ENCODE data around the gene RAB41. TPM values are rescaled to one million over a fixed set of nuclear protein-coding genes. Genes with fewer than 3 reads are reported as not detected.

The RAB41 gene
- total RNA-seq, 2 donors from 2014 or later, result not detected

Other genes starting within 250 kb of the RAB41 start
- under 1 TPM in 1 of 2 donors, not detected in 1; 0.30 TPM for gene AWAT2, start 232.2 kb upstream of the RAB41 start, total RNA-seq
- not detected for gene OTUD6A, start 219.7 kb upstream of the RAB41 start, total RNA-seq
- gene IGBP1, start 148.7 kb upstream of the RAB41 start, total RNA-seq, result 10 to 100 TPM; 54.1 to 69.2 TPM
- not detected for gene DGAT2L6, start 104.7 kb upstream of the RAB41 start, total RNA-seq
- gene AWAT1, start 47.5 kb upstream of the RAB41 start, total RNA-seq, result under 1 TPM in 1 of 2 donors, not detected in 1; 0.27 TPM
- under 1 TPM; 0.14 to 0.31 TPM for gene P2RY4, start 22.0 kb upstream of the RAB41 start, total RNA-seq
- not detected for gene ARR3, start 13.8 kb upstream of the RAB41 start, total RNA-seq
- 10 to 100 TPM; 22.3 to 41.1 TPM for gene PDZD11, start 7.8 kb downstream of the RAB41 start, total RNA-seq
- 10 to 100 TPM; 28.0 to 38.0 TPM for gene KIF4A, start 7.9 kb downstream of the RAB41 start, total RNA-seq
- gene GDPD2, start 141.1 kb downstream of the RAB41 start, total RNA-seq, result under 1 TPM; 0.14 to 0.16 TPM
- gene DLG3, start 162.7 kb downstream of the RAB41 start, total RNA-seq, result 10 to 100 TPM in 1 of 2 donors, 1 to 10 TPM in 1; 7.9 to 27.0 TPM

Data from activated naive CD4-positive, alpha-beta T cell treated with anti-CD3 and anti-CD28 coated beads, Interleukin-2, amount 50 U/mL, for 72 hours (primary cell).